K562 (cell line): ENCODE measurements around the gene DNAH5.

Experiments
- BRF2 ChIP-seq: IDR thresholded peaks from 3 replicates; pipeline ENCODE4 v1.6.1; 2011; ENCODE audit warnings: borderline replicate concordance, mild to moderate bottlenecking; ENCODE audit not compliant: insufficient read length, insufficient read depth
- CTCF ChIP-seq, 3 experiments: IDR thresholded peaks in 2 of 3; conservative IDR thresholded peaks in 1 of 3; 2 replicates each; pipeline ENCODE4 v1.5.1; 2011 to 2012; ENCODE audit warnings: low read length in 3 of 3, mild to moderate bottlenecking in 3 of 3, control low read depth in 2 of 3, improper control_type of control experiment in 1 of 3, inconsistent platforms in 1 of 3, low read depth in 1 of 3, mixed read lengths in 1 of 3, moderate library complexity in 1 of 3; ENCODE audit not compliant: insufficient read depth in 2 of 3
- KLF10 ChIP-seq: fragments of 250-450 bp; sonication (Bioruptor Pico); IDR thresholded peaks from 2 replicates; pipeline ENCODE4 v1.6.1; 2021; ENCODE audit warnings: matching md5 sums
- POLR2AphosphoS5 ChIP-seq: IDR thresholded peaks from 2 replicates; pipeline ENCODE4 v1.6.1; 2011; ENCODE audit warnings: mild to moderate bottlenecking, low read depth, low read length, moderate library complexity; ENCODE audit not compliant: control insufficient read depth, insufficient read depth
- SPI1 ChIP-seq: IDR thresholded peaks from 2 replicates; pipeline ENCODE4 v1.6.1; 2011; ENCODE audit warnings: low read depth, low read length, control low read depth, borderline replicate concordance
- SREBF1 ChIP-seq: fragments of 150-350 bp; IDR thresholded peaks from 2 replicates; pipeline ENCODE4 v1.6.1; 2014; ENCODE audit warnings: antibody characterized with exemption, low read depth, low read length, borderline replicate concordance
- TSC22D4 ChIP-seq: fragments of 450-650 bp; IDR thresholded peaks from 2 replicates; pipeline ENCODE4 v1.6.1; 2016; ENCODE audit warnings: missing genetic modification characterization, missing biosample characterization, control low read depth
- ZBTB7A ChIP-seq: IDR thresholded peaks from 2 replicates; pipeline ENCODE4 v1.6.1; 2011; ENCODE audit warnings: low read depth, mild to moderate bottlenecking, low read length, moderate library complexity, borderline replicate concordance; ENCODE audit not compliant: control insufficient read depth
- ZNF274 ChIP-seq: IDR thresholded peaks from 2 replicates; pipeline ENCODE4 v1.6.1; 2011; ENCODE audit warnings: low read depth, mild to moderate bottlenecking, low read length, moderate library complexity, borderline replicate concordance
- ZNF589 ChIP-seq: fragments of 200-800 bp; sonication (Bioruptor generic); IDR thresholded peaks from 2 replicates; pipeline ENCODE4 v1.6.1; 2016; ENCODE audit warnings: low read depth, missing genetic modification characterization, missing compliant biosample characterization

GRCh38 chr5:13941468-13941867, 3.0 kb downstream of the DNAH5 start:
- TF ChIP-seq SREBF1 (no peak), ZNF274 (no peak), CTCF (IDR thresholded peaks at IDR 0.05 in 2 of 3, conservative IDR thresholded peaks at IDR 0.05 in 1 of 3; ENCODE audit: insufficient read depth in 2 of 3, low read depth in 1 of 3, low read length in 3 of 3) (no peak), SPI1 (no peak), BRF2 (no peak), KLF10 (CRISPR knock-in tag) (no peak), ZBTB7A (no peak), TSC22D4 (tag) (no peak), ZNF589 (CRISPR knock-in tag) (no peak), POLR2AphosphoS5 (no peak)
